Measurements from ENCODE around the gene HLX. TPM values are rescaled to one million over a fixed set of nuclear protein-coding genes. Genes with fewer than 3 reads are reported as not detected.

HLX gene, protein sequence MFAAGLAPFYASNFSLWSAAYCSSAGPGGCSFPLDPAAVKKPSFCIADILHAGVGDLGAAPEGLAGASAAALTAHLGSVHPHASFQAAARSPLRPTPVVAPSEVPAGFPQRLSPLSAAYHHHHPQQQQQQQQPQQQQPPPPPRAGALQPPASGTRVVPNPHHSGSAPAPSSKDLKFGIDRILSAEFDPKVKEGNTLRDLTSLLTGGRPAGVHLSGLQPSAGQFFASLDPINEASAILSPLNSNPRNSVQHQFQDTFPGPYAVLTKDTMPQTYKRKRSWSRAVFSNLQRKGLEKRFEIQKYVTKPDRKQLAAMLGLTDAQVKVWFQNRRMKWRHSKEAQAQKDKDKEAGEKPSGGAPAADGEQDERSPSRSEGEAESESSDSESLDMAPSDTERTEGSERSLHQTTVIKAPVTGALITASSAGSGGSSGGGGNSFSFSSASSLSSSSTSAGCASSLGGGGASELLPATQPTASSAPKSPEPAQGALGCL
- 0.12 TPM in 1 of 2 replicates, not detected in the other for total RNA-seq (ENCODE audit: low replicate concordance)

- no peaks in the 10 kb centered on the region for H3K36me3 Mint-ChIP-seq
- H3K9me3 Mint-ChIP-seq: no peaks in the 10 kb centered on the region
- TF ChIP-seq, protein P1, sequence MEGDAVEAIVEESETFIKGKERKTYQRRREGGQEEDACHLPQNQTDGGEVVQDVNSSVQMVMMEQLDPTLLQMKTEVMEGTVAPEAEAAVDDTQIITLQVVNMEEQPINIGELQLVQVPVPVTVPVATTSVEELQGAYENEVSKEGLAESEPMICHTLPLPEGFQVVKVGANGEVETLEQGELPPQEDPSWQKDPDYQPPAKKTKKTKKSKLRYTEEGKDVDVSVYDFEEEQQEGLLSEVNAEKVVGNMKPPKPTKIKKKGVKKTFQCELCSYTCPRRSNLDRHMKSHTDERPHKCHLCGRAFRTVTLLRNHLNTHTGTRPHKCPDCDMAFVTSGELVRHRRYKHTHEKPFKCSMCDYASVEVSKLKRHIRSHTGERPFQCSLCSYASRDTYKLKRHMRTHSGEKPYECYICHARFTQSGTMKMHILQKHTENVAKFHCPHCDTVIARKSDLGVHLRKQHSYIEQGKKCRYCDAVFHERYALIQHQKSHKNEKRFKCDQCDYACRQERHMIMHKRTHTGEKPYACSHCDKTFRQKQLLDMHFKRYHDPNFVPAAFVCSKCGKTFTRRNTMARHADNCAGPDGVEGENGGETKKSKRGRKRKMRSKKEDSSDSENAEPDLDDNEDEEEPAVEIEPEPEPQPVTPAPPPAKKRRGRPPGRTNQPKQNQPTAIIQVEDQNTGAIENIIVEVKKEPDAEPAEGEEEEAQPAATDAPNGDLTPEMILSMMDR (IDR thresholded peaks at IDR 0.05): no peak
- TF ChIP-seq EZH2 (IDR thresholded peaks at IDR 0.05) (no peak), EZH2phosphoT487 (IDR thresholded peaks at IDR 0.05) (no peak)
- no peak within 1 kb of the TSS for H3K27ac Mint-ChIP-seq
- Histone ChIP-seq H3K9ac (no peak within 1 kb of the TSS), H3K27me3 (peaks cover 99% of the 10 kb centered on the region), H3K36me3 (no peaks in the 10 kb centered on the region), H2AFZ (replicated peaks) (peak within 1 kb of the TSS; percentile 27), H3F3A (ENCODE audit: low read depth) (peaks cover 22% of the 10 kb centered on the region), H3K4me3 (peak within 1 kb of the TSS; percentile 46), H3K4me1 (peaks cover 11% of the 10 kb centered on the region), H3K9me3 (ENCODE audit: low read depth) (no peaks in the 10 kb centered on the region), H4K20me1 (ENCODE audit: low read depth) (peaks cover 87% of the 10 kb centered on the region), H3K27ac (no peak within 1 kb of the TSS), H3K4me2 (peak within 1 kb of the TSS; percentile 79), H3K79me2 (ENCODE audit: low read depth) (no peaks in the 10 kb centered on the region)
- H3K4me1 Mint-ChIP-seq: peaks cover 38% of the 10 kb centered on the region
- H3K4me3 Mint-ChIP-seq: peak within 1 kb of the TSS; percentile 82
- DNase-seq (ENCODE audit: low spot score): peak; percentile 81
- H3K27me3 Mint-ChIP-seq (ENCODE audit: insufficient read depth, low read depth): peaks cover 86% of the 10 kb centered on the region
Measured at GRCh38 chr1:220879076-220879508, at the start of gene HLX. Gene HLX (plus strand): TSS chr1:220879443. CDS start chr1:220879858, 415 bp downstream.

DNA sequence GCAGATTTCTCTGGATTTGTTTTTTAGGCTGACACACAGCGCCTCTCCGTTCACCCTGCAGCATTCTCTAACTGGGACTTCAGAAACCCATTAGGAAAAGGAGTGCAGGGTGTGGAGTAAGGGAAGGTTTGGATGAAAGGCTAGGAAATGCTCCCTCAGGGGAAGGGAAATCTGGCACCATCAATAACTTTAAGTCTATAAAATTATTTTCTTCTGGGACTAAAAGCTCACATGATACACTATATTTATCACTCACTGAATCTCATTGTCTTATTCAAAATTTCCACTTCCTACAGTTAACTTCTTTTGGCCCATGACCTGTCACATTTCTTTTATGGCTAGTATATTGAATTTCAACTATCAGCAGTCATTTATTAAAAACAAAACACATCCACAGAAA is 45.8 kb upstream of the HLX start:
- no peaks in the 10 kb centered on the region for H3K27me3 Mint-ChIP-seq (ENCODE audit: insufficient read depth, low read depth)
- Histone ChIP-seq H3K4me2 (no peak overlapping the region), H4K20me1 (ENCODE audit: low read depth) (no peaks in the 10 kb centered on the region), H3K36me3 (no peaks in the 10 kb centered on the region), H2AFZ (replicated peaks) (no peak overlapping the region), H3F3A (ENCODE audit: low read depth) (no peaks in the 10 kb centered on the region), H3K9ac (no peak overlapping the region), H3K4me3 (no peak overlapping the region), H3K27me3 (no peaks in the 10 kb centered on the region), H3K79me2 (ENCODE audit: low read depth) (no peaks in the 10 kb centered on the region), H3K9me3 (ENCODE audit: low read depth) (no peaks in the 10 kb centered on the region), H3K4me1 (no peaks in the 10 kb centered on the region), H3K27ac (no peak overlapping the region)
- no peak overlapping the region for H3K27ac Mint-ChIP-seq
- H3K4me1 Mint-ChIP-seq: no peaks in the 10 kb centered on the region
- H3K36me3 Mint-ChIP-seq: no peaks in the 10 kb centered on the region
- H3K4me3 Mint-ChIP-seq: no peak overlapping the region
- TF ChIP-seq, protein P1 (IDR thresholded peaks at IDR 0.05): no peak
- TF ChIP-seq EZH2 (IDR thresholded peaks at IDR 0.05) (no peak), EZH2phosphoT487 (IDR thresholded peaks at IDR 0.05) (no peak)
- H3K9me3 Mint-ChIP-seq: peaks cover 2% of the 10 kb centered on the region
- DNase-seq (ENCODE audit: low spot score): no peak

- Histone ChIP-seq H3K36me3 (no peaks in the 10 kb centered on the region), H3K79me2 (ENCODE audit: low read depth) (no peaks in the 10 kb centered on the region), H3K27ac (no peak overlapping the region), H4K20me1 (ENCODE audit: low read depth) (no peaks in the 10 kb centered on the region), H3F3A (ENCODE audit: low read depth) (no peaks in the 10 kb centered on the region), H3K4me1 (peaks cover 3% of the 10 kb centered on the region), H3K9me3 (ENCODE audit: low read depth) (no peaks in the 10 kb centered on the region), H3K4me2 (no peak overlapping the region), H3K4me3 (no peak overlapping the region), H3K27me3 (no peaks in the 10 kb centered on the region), H2AFZ (replicated peaks) (no peak overlapping the region), H3K9ac (no peak overlapping the region)
- Mint-ChIP-seq H3K36me3 (no peaks in the 10 kb centered on the region), H3K4me3 (no peak overlapping the region), H3K9me3 (peaks cover 2% of the 10 kb centered on the region), H3K27me3 (ENCODE audit: insufficient read depth, low read depth) (no peaks in the 10 kb centered on the region), H3K4me1 (peaks cover under 1% of the 10 kb centered on the region), H3K27ac (no peak overlapping the region)
- TF ChIP-seq EZH2 (IDR thresholded peaks at IDR 0.05) (no peak), EZH2phosphoT487 (IDR thresholded peaks at IDR 0.05) (no peak)
- TF ChIP-seq, protein P1 (IDR thresholded peaks at IDR 0.05): no peak
- DNase-seq (ENCODE audit: low spot score): no peak
Measured at GRCh38 chr1:220834155-220834870, 44.9 kb upstream of the HLX start.

All from neural progenitor cell (in vitro differentiated cells).